Glutamatergic neuron (in vitro differentiated cells): Measurements from ENCODE around the gene ASTN2. TPM values are rescaled to one million over a fixed set of nuclear protein-coding genes. Genes with fewer than 3 reads are reported as not detected.

Experiments
- DNase-seq: peaks from one replicate; pipeline ENCODE4 v3.0.0; 2022
- H3K27ac Mint-ChIP-seq: one replicate; pipeline ENCODE4 v1.8.0; 2020; ENCODE audit warnings: mild to moderate bottlenecking, mixed read lengths, inconsistent platforms; ENCODE audit not compliant: unreplicated experiment
- H3K27me3 Mint-ChIP-seq: one replicate; pipeline ENCODE4 v1.8.0; 2020; ENCODE audit warnings: mild to moderate bottlenecking, moderate library complexity, mixed read lengths, inconsistent platforms; ENCODE audit not compliant: unreplicated experiment
- H3K36me3 Mint-ChIP-seq: one replicate; pipeline ENCODE4 v1.8.0; 2020; ENCODE audit warnings: mild to moderate bottlenecking, mixed read lengths, inconsistent platforms; ENCODE audit not compliant: unreplicated experiment
- H3K4me1 Mint-ChIP-seq: one replicate; pipeline ENCODE4 v1.8.0; 2020; ENCODE audit warnings: mild to moderate bottlenecking, low read depth, mixed read lengths, inconsistent platforms; ENCODE audit not compliant: unreplicated experiment
- H3K4me3 Mint-ChIP-seq: one replicate; pipeline ENCODE4 v1.8.0; 2020; ENCODE audit warnings: mild to moderate bottlenecking, mixed read lengths, inconsistent platforms; ENCODE audit not compliant: unreplicated experiment
- H3K9me3 Mint-ChIP-seq: one replicate; pipeline ENCODE4 v1.8.0; 2020; ENCODE audit warnings: mild to moderate bottlenecking, moderate library complexity, mixed read lengths, inconsistent platforms; ENCODE audit not compliant: unreplicated experiment
- total RNA-seq: library from RNA; stranded (reverse); fragmentation: NEBNext Ultra II Directional; extraction: Animal tissue kit (Norgen Biotek cat#: 25700); gene quantifications from one replicate; pipeline ENCODE4 v1.2.1, GENCODE V29; 2021; ENCODE audit not compliant: unreplicated experiment
- TF ChIP-seq, protein P1 (sequence below): fragments of 200-600 bp; sonication (generic); IDR thresholded peaks from one replicate; pipeline ENCODE4 v1.5.0; 2021; ENCODE audit not compliant: partially characterized antibody, unreplicated experiment

The ASTN2 gene
- total RNA-seq, 1 donor from 2014 or later: 134 TPM

DNA sequence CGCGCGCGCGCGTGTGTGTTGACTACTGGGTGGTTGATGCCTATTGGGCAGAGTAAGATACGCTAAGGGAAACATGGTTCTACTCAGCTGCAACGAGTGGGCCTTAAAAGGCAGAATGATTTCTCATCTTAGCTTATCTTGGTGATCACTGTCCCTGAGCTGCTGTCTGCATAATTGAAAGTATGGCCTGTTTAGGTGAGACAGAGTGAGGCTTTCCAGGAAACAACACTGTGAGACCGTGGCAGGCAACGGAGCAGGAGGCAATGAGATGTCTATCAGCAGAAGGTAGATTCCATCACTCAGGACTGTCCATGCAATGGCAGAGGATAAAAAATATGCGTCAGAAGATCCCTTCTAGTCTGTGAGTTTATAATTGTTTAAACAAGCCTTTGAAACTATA, 450.6 kb downstream of the ASTN2 start:
- Mint-ChIP-seq H3K27ac (no peak overlapping the region), H3K36me3 (peaks cover 4% of the 10 kb centered on the region), H3K4me3 (no peak overlapping the region), H3K27me3 (peaks cover 1% of the 10 kb centered on the region), H3K4me1 (peaks cover under 1% of the 10 kb centered on the region), H3K9me3 (no peaks in the 10 kb centered on the region)
- DNase-seq: no peak
- TF ChIP-seq, protein P1, sequence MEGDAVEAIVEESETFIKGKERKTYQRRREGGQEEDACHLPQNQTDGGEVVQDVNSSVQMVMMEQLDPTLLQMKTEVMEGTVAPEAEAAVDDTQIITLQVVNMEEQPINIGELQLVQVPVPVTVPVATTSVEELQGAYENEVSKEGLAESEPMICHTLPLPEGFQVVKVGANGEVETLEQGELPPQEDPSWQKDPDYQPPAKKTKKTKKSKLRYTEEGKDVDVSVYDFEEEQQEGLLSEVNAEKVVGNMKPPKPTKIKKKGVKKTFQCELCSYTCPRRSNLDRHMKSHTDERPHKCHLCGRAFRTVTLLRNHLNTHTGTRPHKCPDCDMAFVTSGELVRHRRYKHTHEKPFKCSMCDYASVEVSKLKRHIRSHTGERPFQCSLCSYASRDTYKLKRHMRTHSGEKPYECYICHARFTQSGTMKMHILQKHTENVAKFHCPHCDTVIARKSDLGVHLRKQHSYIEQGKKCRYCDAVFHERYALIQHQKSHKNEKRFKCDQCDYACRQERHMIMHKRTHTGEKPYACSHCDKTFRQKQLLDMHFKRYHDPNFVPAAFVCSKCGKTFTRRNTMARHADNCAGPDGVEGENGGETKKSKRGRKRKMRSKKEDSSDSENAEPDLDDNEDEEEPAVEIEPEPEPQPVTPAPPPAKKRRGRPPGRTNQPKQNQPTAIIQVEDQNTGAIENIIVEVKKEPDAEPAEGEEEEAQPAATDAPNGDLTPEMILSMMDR: no peak

DNA sequence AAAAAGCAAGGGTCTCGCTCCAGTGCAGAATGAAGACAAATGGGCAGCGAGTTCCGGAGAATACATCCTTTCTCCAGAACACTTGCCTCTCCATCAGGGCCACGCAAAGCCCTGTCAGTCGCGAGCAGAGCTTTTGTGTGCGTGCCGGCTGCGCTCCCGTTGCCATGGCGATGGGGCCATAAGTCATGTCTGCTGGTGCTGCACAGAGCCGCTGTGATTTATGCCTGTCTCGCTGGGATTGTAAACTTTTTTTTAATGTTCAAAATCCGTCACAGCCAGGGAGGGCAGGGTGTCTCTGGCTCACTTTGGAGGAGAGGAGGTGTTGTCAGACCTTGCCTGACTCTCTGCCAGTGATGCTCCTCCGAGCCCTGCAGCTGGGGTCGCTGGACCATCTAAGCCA, 455.0 kb downstream of the ASTN2 start:
- Mint-ChIP-seq H3K36me3 (peaks cover 10% of the 10 kb centered on the region), H3K9me3 (peaks cover 3% of the 10 kb centered on the region), H3K4me3 (no peak overlapping the region), H3K4me1 (peaks cover 9% of the 10 kb centered on the region), H3K27ac (no peak overlapping the region), H3K27me3 (peaks cover 2% of the 10 kb centered on the region)
- DNase-seq: peak; percentile 42
- TF ChIP-seq, protein P1: no peak

- peak overlapping the region; percentile 2 for H3K27ac Mint-ChIP-seq
- TF ChIP-seq, protein P1: no peak
- DNase-seq: no peak
- peaks cover 9% of the 10 kb centered on the region for H3K4me1 Mint-ChIP-seq
- peaks cover 3% of the 10 kb centered on the region for H3K9me3 Mint-ChIP-seq
- H3K36me3 Mint-ChIP-seq: peaks cover 10% of the 10 kb centered on the region
- H3K4me3 Mint-ChIP-seq: no peak overlapping the region
- peaks cover 2% of the 10 kb centered on the region for H3K27me3 Mint-ChIP-seq
Measured at GRCh38 chr9:116958881-116959280, 456.0 kb downstream of the ASTN2 start.

- TF ChIP-seq, protein P1: no peak
- DNase-seq: no peak
- Mint-ChIP-seq H3K27me3 (peaks cover 3% of the 10 kb centered on the region), H3K27ac (no peak overlapping the region), H3K4me1 (peaks cover 9% of the 10 kb centered on the region), H3K4me3 (no peak overlapping the region), H3K9me3 (peaks cover 5% of the 10 kb centered on the region), H3K36me3 (peaks cover 7% of the 10 kb centered on the region)
Measured at GRCh38 chr9:116954731-116955130, 460.1 kb downstream of the ASTN2 start.

DNA sequence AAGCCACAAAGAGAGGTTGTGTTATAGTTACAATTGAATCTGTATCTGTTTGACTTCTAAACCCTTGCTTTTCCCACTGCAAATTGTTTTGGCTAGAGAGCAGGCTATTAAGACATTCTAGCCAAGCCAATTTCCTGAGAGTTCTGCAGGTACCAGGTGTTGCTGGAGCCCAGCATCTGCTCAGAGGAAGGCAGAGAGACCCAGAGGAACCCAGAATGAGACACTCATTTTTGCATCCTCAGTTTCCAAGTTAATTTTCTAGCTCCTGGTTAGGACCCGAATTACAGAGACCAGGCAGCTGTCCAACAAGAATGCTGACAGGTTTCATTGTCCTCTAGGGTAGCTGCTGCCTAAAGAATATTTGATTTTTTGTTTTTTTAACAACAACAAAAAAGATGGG, 461.6 kb downstream of the ASTN2 start:
- Mint-ChIP-seq H3K9me3 (peaks cover 1% of the 10 kb centered on the region), H3K27me3 (peaks cover 3% of the 10 kb centered on the region), H3K4me3 (no peak overlapping the region), H3K36me3 (no peaks in the 10 kb centered on the region), H3K4me1 (peaks cover 2% of the 10 kb centered on the region), H3K27ac (no peak overlapping the region)
- no peak for DNase-seq
- TF ChIP-seq, protein P1: no peak
